GM23248 (cell line): ENCODE results near the gene ADAMTSL1.

Source experiments
- EZH2 ChIP-seq: fragments of 200-600 bp; sonication (generic); IDR thresholded peaks from 2 replicates; pipeline ENCODE4 v1.6.1; 2018; ENCODE audit warnings: antibody characterized with exemption, mild to moderate bottlenecking; ENCODE audit not compliant: insufficient read depth, poor library complexity, severe bottlenecking
- EZH2phosphoT487 ChIP-seq: fragments of 200-600 bp; sonication (generic); IDR thresholded peaks from 2 replicates; pipeline ENCODE4 v1.6.1; 2018; ENCODE audit warnings: antibody characterized with exemption, moderate library complexity, mild to moderate bottlenecking, low read depth; ENCODE audit not compliant: insufficient read depth

GRCh38 chr9:18575686-18576085, 101.7 kb downstream of the ADAMTSL1 start:
- TF ChIP-seq EZH2 (no peak), EZH2phosphoT487 (no peak)
